CD14-positive monocyte (primary cell): ENCODE measurements around the gene SLC25A44. TPM values are rescaled to one million over a fixed set of nuclear protein-coding genes. Genes with fewer than 3 reads are reported as not detected.

ENCODE experiments used
- DNase-seq, 3 donors: peaks; one replicate each; pipeline ENCODE4 v3.0.0-alpha.2; 2011 to 2022
- H2AFZ ChIP-seq: 2 replicates; pipeline ENCODE4 v1.6.0; 2012; ENCODE audit warnings: mild to moderate bottlenecking, low read depth, low read length, inconsistent platforms; ENCODE audit not compliant: insufficient read depth, poor library complexity, severe bottlenecking
- H3K27ac ChIP-seq, 2 donors: 1 replicate in 1 of 2; 2 replicates in 1 of 2; pipeline ENCODE4 v1.5.1; 2012 to 2013; ENCODE audit warnings: low read length in 2 of 2, control low read depth in 1 of 2, inconsistent platforms in 1 of 2, low read depth in 1 of 2, mild to moderate bottlenecking in 1 of 2
- H3K27me3 ChIP-seq, 2 donors: one replicate each; pipeline versions ENCODE4 v1.6.0 to v1.6.1; 2011 to 2013; ENCODE audit warnings: low read length in 2 of 2; ENCODE audit not compliant: control insufficient read depth in 2 of 2, insufficient read depth in 2 of 2
- H3K36me3 ChIP-seq, 2 donors: replicated peaks in 1 of 2; 1 replicate in 1 of 2; 2 replicates in 1 of 2; pipeline versions ENCODE4 v1.5.1 to v1.6.1; 2012 to 2013; ENCODE audit warnings: low read length in 2 of 2, control low read depth in 1 of 2, inconsistent platforms in 1 of 2, mild to moderate bottlenecking in 1 of 2; ENCODE audit not compliant: insufficient read depth in 2 of 2, control insufficient read depth in 1 of 2
- H3K4me1 ChIP-seq, 2 donors: 1 replicate in 1 of 2; 2 replicates in 1 of 2; pipeline versions ENCODE4 v1.5.1 to v1.6.1; 2012 to 2013; ENCODE audit warnings: low read length in 2 of 2, control low read depth in 1 of 2, inconsistent platforms in 1 of 2, mild to moderate bottlenecking in 1 of 2, moderate library complexity in 1 of 2; ENCODE audit not compliant: insufficient read depth in 2 of 2, control insufficient read depth in 1 of 2
- H3K4me2 ChIP-seq: replicated peaks from 2 replicates; pipeline ENCODE3; 2012; ENCODE audit warnings: low read length, moderate library complexity, mild to moderate bottlenecking; ENCODE audit not compliant: poor library complexity, severe bottlenecking; ENCODE audit errors: extremely low read depth
- H3K4me3 ChIP-seq, 3 experiments: fragments of 200-600 bp in 1 of 3; sonication (generic) in 1 of 3; replicated peaks in 1 of 3; 1 replicate in 2 of 3; 2 replicates in 1 of 3; pipeline ENCODE4 v1.5.1; 2011 to 2013; ENCODE audit warnings: low read length in 3 of 3, mild to moderate bottlenecking in 3 of 3, control low read depth in 2 of 3, low read depth in 2 of 3, inconsistent platforms in 1 of 3, moderate library complexity in 1 of 3
- H3K79me2 ChIP-seq: 2 replicates; pipeline ENCODE4 v1.6.0; 2012; ENCODE audit warnings: mild to moderate bottlenecking, control low read depth, inconsistent platforms, low read length, moderate library complexity; ENCODE audit not compliant: insufficient read depth
- H3K9ac ChIP-seq: 2 replicates; pipeline ENCODE4 v1.6.0; 2017; ENCODE audit warnings: low read length, mild to moderate bottlenecking; ENCODE audit not compliant: insufficient read depth, poor library complexity, severe bottlenecking
- H3K9me3 ChIP-seq, 2 donors: replicated peaks in 1 of 2; 1 replicate in 1 of 2; 2 replicates in 1 of 2; pipeline versions ENCODE4 v1.5.1 to v1.6.1; 2012 to 2013; ENCODE audit warnings: low read length in 2 of 2, control low read depth in 1 of 2; ENCODE audit not compliant: control insufficient read depth in 1 of 2, insufficient read depth in 1 of 2
- H4K20me1 ChIP-seq: 2 replicates; pipeline ENCODE4 v1.6.0; 2012; ENCODE audit warnings: mild to moderate bottlenecking, low read length, control low read depth, moderate library complexity; ENCODE audit not compliant: insufficient read depth
- H3K27ac Mint-ChIP-seq, 7 donors: one replicate each; pipeline ENCODE4 v1.8.0; 2020; ENCODE audit warnings: mild to moderate bottlenecking in 7 of 7, mixed read lengths in 7 of 7, moderate library complexity in 6 of 7, inconsistent platforms in 2 of 7
- H3K27me3 Mint-ChIP-seq, 3 donors: one replicate each; pipeline ENCODE4 v1.8.0; 2021 to 2022; ENCODE audit warnings: low read depth in 3 of 3, mild to moderate bottlenecking in 3 of 3, mixed read lengths in 3 of 3, moderate library complexity in 3 of 3, inconsistent platforms in 1 of 3
- H3K36me3 Mint-ChIP-seq, 2 donors: one replicate each; pipeline ENCODE4 v1.8.0; 2020; ENCODE audit warnings: mixed read lengths in 2 of 2, inconsistent platforms in 1 of 2, mild to moderate bottlenecking in 1 of 2
- H3K4me1 Mint-ChIP-seq: one replicate; pipeline ENCODE4 v1.8.0; 2020; ENCODE audit warnings: mild to moderate bottlenecking, mixed read lengths
- H3K4me3 Mint-ChIP-seq, 2 donors: one replicate each; pipeline ENCODE4 v1.8.0; 2020; ENCODE audit warnings: mild to moderate bottlenecking in 2 of 2, mixed read lengths in 2 of 2, moderate library complexity in 1 of 2
- H3K9me3 Mint-ChIP-seq, 7 donors: one replicate each; pipeline ENCODE4 v1.8.0; 2020 to 2022; ENCODE audit warnings: mixed read lengths in 7 of 7, mild to moderate bottlenecking in 6 of 7, moderate library complexity in 6 of 7, inconsistent platforms in 2 of 7
- WGBS: methylation state at CpG from one replicate; pipeline ENCODE4 v1.1.5; 2013; ENCODE audit warnings: missing lambda C conversion rate; ENCODE audit not compliant: insufficient coverage; 5-methylcytosine and 5-hydroxymethylcytosine counted together
- intact Hi-C, 2 donors: fragments of 100-400 bp; cut with micrococcal nuclease; formaldehyde crosslinking; loops; one replicate each; pipeline versions ENCODE4 v1.15.0 to v1.15.1; 2023
- polyA plus RNA-seq, 3 donors: library from polyadenylated mRNA; depleted of rRNA in 1 of 3; unstranded in 2 of 3; stranded (reverse) in 1 of 3; fragments of 300-500 nt in 2 of 3; fragments of >200 nt in 1 of 3; fragmentation: Illumina TruSeq in 2 of 3; gene quantifications; 1 replicate in 2 of 3; 2 replicates in 1 of 3; pipeline ENCODE4 v1.2.3, GENCODE V29; 2012 to 2021
- TF ChIP-seq, protein P1 (sequence below): fragments of 200-600 bp; IDR thresholded peaks from one replicate; pipeline ENCODE4 v1.8.0; 2022; ENCODE audit warnings: antibody characterized with exemption, mild to moderate bottlenecking

The SLC25A44 gene
- polyA plus RNA-seq, 3 donors: 17.1 to 28.8 (median 24.1) TPM

- H3K79me2 ChIP-seq: no peaks in the 10 kb centered on the region
- H3K9me3 ChIP-seq: no peaks in the 10 kb centered on the region
- H4K20me1 ChIP-seq: no peaks in the 10 kb centered on the region
- H3K36me3 Mint-ChIP-seq: no peaks in the 10 kb centered on the region
- no peaks in the 10 kb centered on the region for H3K27me3 ChIP-seq
- 22% methylated on average over 5 of the region's 9 CpGs for WGBS
- H3K27me3 Mint-ChIP-seq: peaks cover 4 to 8% (median 4%) of the 10 kb centered on the region in 3 donors
- peaks cover 62% of the 10 kb centered on the region for H3K4me1 Mint-ChIP-seq
- peaks cover 62 to 63% of the 10 kb centered on the region in 2 donors for H3K4me1 ChIP-seq
- peak overlapping the region in 1 of 2 donors; percentile 78 for H3K4me3 Mint-ChIP-seq
- H3K9ac ChIP-seq: peak overlapping the region; percentile 56
- H3K4me2 ChIP-seq: peak overlapping the region; percentile 66
- peak; percentile 56 to 79 (median 74) for DNase-seq
- peak overlapping the region; percentile 76 for H2AFZ ChIP-seq
- H3K27ac Mint-ChIP-seq: peak overlapping the region; percentile 50 to 99 (median 94)
- intact Hi-C loops: loop anchor here (5.0 kb wide), 3 partner anchors 45 to 170 kb away; partner anchors contain the start of gene SLC25A44 (in 1 of the 2)
- H3K36me3 ChIP-seq: no peaks in the 10 kb centered on the region
- H3K27ac ChIP-seq: peak overlapping the region; percentile 94 to 98
- peaks cover 0 to 5% (median 0%) of the 10 kb centered on the region in 7 donors for H3K9me3 Mint-ChIP-seq
- peak overlapping the region in 1 of 3 experiments; percentile 59 for H3K4me3 ChIP-seq
- TF ChIP-seq, protein P1, sequence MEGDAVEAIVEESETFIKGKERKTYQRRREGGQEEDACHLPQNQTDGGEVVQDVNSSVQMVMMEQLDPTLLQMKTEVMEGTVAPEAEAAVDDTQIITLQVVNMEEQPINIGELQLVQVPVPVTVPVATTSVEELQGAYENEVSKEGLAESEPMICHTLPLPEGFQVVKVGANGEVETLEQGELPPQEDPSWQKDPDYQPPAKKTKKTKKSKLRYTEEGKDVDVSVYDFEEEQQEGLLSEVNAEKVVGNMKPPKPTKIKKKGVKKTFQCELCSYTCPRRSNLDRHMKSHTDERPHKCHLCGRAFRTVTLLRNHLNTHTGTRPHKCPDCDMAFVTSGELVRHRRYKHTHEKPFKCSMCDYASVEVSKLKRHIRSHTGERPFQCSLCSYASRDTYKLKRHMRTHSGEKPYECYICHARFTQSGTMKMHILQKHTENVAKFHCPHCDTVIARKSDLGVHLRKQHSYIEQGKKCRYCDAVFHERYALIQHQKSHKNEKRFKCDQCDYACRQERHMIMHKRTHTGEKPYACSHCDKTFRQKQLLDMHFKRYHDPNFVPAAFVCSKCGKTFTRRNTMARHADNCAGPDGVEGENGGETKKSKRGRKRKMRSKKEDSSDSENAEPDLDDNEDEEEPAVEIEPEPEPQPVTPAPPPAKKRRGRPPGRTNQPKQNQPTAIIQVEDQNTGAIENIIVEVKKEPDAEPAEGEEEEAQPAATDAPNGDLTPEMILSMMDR: no peak
Observed at GRCh38 chr1:156146769-156147405, 47.0 kb upstream of the SLC25A44 start.

- H3K9ac ChIP-seq: peak overlapping the region; percentile 55
Observed at GRCh38 chr1:156148216-156148615, 45.7 kb upstream of the SLC25A44 start.

More at GRCh38 chr1:156148216-156148615, 45.7 kb upstream of the SLC25A44 start:
- peak overlapping the region in 1 of 3 experiments; percentile 31 for H3K4me3 ChIP-seq
- peaks cover 0 to 4% of the 10 kb centered on the region in 2 donors for H3K36me3 Mint-ChIP-seq
- no CpG with 5 or more reads among the region's 6 CpGs for WGBS
- TF ChIP-seq, protein P1: no peak
- peaks cover 2 to 6% (median 4%) of the 10 kb centered on the region in 3 donors for H3K27me3 Mint-ChIP-seq
- peaks cover 10% of the 10 kb centered on the region for H3K79me2 ChIP-seq
- peaks cover 0 to 5% (median 0%) of the 10 kb centered on the region in 7 donors for H3K9me3 Mint-ChIP-seq
- peaks cover 75 to 76% of the 10 kb centered on the region in 2 donors for H3K4me1 ChIP-seq
- no peaks in the 10 kb centered on the region for H3K36me3 ChIP-seq
- no peaks in the 10 kb centered on the region for H3K27me3 ChIP-seq
- H3K27ac ChIP-seq: peak overlapping the region; percentile 94 to 98
- H3K4me1 Mint-ChIP-seq: peaks cover 74% of the 10 kb centered on the region
- peak overlapping the region; percentile 40 for H3K4me2 ChIP-seq
- peak; percentile 90 to 92 (median 92) for DNase-seq
- peak overlapping the region; percentile 41 for H2AFZ ChIP-seq
- no peaks in the 10 kb centered on the region for H4K20me1 ChIP-seq
- peak overlapping the region; percentile 97 to 99 (median 98) for H3K27ac Mint-ChIP-seq
- intact Hi-C loops: loop anchor here (2.0 to 5.0 kb wide), 4 partner anchors 44 to 169 kb away; partner anchors contain the start of gene SLC25A44 (in 1 of the 2)
- H3K9me3 ChIP-seq: no peaks in the 10 kb centered on the region
- H3K4me3 Mint-ChIP-seq: peak overlapping the region; percentile 52 to 66
